Retinal pigment epithelial cell (primary cell): Measurements from ENCODE around the gene RERE.

ENCODE experiments used
- DNase-seq: peaks from one replicate; pipeline ENCODE4 v3.0.0-alpha.2; 2010; ENCODE audit warnings: low read depth
- H3K4me3 ChIP-seq: 2 replicates; pipeline ENCODE4 v1.5.1; 2011; ENCODE audit warnings: mild to moderate bottlenecking, low read length, control low read depth, moderate library complexity
- CTCF ChIP-seq: conservative IDR thresholded peaks from 2 replicates; pipeline ENCODE4 v1.5.1; 2011; ENCODE audit warnings: low read depth, low read length, control low read depth, inconsistent platforms

RERE gene

GRCh38 chr1:8814865-8815264, 2.6 kb downstream of the RERE start:
- peak; percentile 51 for TF ChIP-seq CTCF
- no peak overlapping the region for H3K4me3 ChIP-seq
- DNase-seq, result no peak

DNA sequence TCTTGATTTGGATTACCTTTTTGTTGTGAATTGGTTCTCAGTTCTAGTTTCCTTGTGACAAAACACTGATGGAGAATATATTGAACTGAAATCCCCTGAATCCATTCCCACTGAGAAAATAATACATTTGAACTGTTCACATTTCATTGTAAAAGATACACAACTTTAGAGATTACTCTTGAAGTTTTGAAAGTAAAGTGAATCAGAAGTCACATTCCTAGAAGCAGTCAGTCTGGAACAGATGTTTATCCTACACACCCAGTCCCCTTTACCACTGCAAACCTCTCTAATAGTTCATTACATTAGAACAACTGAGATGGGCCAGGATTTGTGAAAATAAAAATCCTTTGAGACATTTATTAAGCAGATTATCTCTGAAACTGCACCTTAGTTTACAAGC, 3.4 kb downstream of the RERE start:
- no peak overlapping the region for H3K4me3 ChIP-seq
- DNase-seq, result no peak
- no peak for TF ChIP-seq CTCF

DNA sequence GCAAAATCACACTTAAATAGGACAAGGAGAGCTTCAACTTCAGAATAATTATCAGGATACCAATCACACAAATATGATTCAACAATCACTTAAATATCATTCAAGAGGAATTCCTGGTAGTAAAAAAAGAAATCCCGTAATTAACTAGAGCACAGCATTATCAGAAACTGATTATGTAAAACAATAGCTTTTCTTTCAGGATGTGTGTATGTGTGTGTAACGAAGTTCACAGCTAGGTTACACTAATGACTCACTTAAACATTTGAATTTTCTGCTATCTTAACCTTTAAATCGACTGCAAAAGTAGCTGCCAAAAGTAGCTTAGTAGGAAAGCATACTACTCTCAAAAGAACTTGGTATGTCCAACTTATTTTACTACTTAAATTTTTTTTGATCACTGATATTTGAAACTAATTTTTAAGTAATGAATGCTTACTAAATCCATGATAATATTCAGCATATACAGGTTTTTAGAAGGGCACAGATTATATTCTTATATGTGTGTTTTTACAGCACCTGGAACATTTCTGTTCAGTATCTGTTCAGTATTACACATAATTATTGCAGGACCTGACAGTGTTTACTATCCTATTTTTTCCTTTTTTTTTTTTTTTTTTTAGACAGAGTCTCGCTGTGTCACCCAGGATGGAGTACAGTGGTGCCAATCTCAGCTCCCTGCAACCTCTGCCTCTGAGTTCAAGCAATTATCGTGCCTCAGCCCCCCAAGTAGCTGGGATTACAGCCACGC, 4.2 kb downstream of the RERE start:
- DNase-seq, result peak; percentile 69
- no peak for TF ChIP-seq CTCF
- H3K4me3 ChIP-seq, result no peak overlapping the region

- no peak for TF ChIP-seq CTCF
- no peak overlapping the region for H3K4me3 ChIP-seq
- DNase-seq, result no peak
These were observed 5.4 kb downstream of the RERE start for GRCh38 chr1:8812081-8812480.

- no peak for DNase-seq
- no peak overlapping the region for H3K4me3 ChIP-seq
- TF ChIP-seq CTCF, result no peak
These were observed 6.5 kb downstream of the RERE start for GRCh38 chr1:8810987-8811386.

DNA sequence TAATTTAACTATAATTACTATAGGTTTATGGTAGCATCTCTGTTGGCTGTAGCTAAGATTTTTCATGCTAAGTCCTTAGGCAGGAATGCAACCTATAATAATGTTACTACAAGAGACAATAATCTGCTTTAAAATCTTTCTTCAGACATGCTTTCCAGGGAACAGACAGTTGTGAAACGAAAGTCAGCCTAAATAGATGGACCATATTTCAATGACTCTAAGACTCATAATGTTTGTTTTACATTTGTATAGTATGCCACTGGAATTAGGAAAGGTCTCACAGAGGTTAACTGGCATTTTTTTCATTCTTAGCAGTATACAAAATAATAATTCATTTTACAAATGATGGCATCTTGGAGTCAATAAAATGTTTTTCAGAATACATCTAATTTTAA, 8.1 kb downstream of the RERE start:
- no peak for DNase-seq
- H3K4me3 ChIP-seq, result no peak overlapping the region
- TF ChIP-seq CTCF, result no peak

DNA sequence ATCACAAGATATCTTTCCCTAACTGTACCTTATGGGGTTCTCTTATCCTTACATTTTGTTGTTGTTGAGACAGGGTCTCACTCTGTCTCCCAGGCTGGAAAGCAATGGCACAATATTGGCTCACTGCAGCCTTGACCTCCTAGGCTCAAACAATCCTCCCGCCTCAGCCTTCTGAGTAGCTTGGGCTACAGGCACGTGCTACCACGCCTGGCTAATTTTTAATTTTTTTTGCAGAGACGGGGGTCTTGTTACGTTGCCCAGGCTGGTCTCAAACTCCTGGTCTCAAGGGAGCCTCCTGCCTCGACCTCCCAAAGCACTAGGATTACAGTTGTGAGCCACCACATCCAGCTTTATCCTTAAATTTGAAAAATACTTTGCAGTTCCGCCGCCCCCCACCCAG, 10.4 kb downstream of the RERE start:
- no peak overlapping the region for H3K4me3 ChIP-seq
- no peak for TF ChIP-seq CTCF
- DNase-seq, result no peak
